MCF 10A (cell line): ENCODE data around the gene CFAP77. TPM values are rescaled to one million over a fixed set of nuclear protein-coding genes. Genes with fewer than 3 reads are reported as not detected.

Experiments used
- BruUV-seq: library from RNA; stranded (reverse); fragments of 400-500 nt; replicated peaks from 2 replicates; lab custom pipeline; 2021; lab: Mats Ljungman, UMichigan
- CTCF ChIA-PET: fragments of 300-600 bp; sonication (Branson Sonifier 250); formaldehyde crosslinking; extraction: SDS; loops from one replicate; lab custom pipeline; 2021; ENCODE audit warnings: antibody characterized with exemption, inconsistent platforms; lab: Yijun Ruan, JAX
- POLR2A ChIA-PET: fragments of 300-600, 350-650 bp; sonication (Branson Sonifier 250); formaldehyde crosslinking; extraction: SDS; loops from one replicate; lab custom pipeline; 2020; ENCODE audit warnings: antibody characterized with exemption, inconsistent platforms; lab: Yijun Ruan, JAX
- DNase-seq: peaks from one replicate; pipeline ENCODE4 v3.0.0-alpha.2; 2018; ENCODE audit not compliant: unreplicated experiment
- H3K27ac Mint-ChIP-seq: one replicate; pipeline ENCODE4 v1.8.0; 2022; ENCODE audit warnings: mild to moderate bottlenecking, low read depth, mixed read lengths; ENCODE audit not compliant: unreplicated experiment
- H3K27me3 Mint-ChIP-seq: one replicate; pipeline ENCODE4 v1.8.0; 2022; ENCODE audit warnings: mixed read lengths; ENCODE audit not compliant: insufficient read depth, unreplicated experiment
- H3K36me3 Mint-ChIP-seq: one replicate; pipeline ENCODE4 v1.8.0; 2022; ENCODE audit warnings: mild to moderate bottlenecking, moderate library complexity, mixed read lengths; ENCODE audit not compliant: insufficient read depth, unreplicated experiment
- H3K4me1 Mint-ChIP-seq: one replicate; pipeline ENCODE4 v1.8.0; 2022; ENCODE audit warnings: mixed read lengths; ENCODE audit not compliant: insufficient read depth, unreplicated experiment
- H3K4me3 Mint-ChIP-seq: one replicate; pipeline ENCODE4 v1.8.0; 2022; ENCODE audit warnings: mild to moderate bottlenecking, moderate library complexity, mixed read lengths; ENCODE audit not compliant: unreplicated experiment
- H3K9me3 Mint-ChIP-seq: one replicate; pipeline ENCODE4 v1.8.0; 2022; ENCODE audit warnings: mixed read lengths; ENCODE audit not compliant: unreplicated experiment
- intact Hi-C: fragments of 100-400 bp; cut with micrococcal nuclease; formaldehyde crosslinking; loops from 2 replicates; pipeline ENCODE4 v1.14.1; 2022
- total RNA-seq: library from RNA; stranded (reverse); gene quantifications from 2 replicates; pipeline ENCODE4 v1.2.3, GENCODE V29; 2022
- TF ChIP-seq, protein P1 (sequence below): fragments of 200-600 bp; IDR thresholded peaks from one replicate; pipeline ENCODE4 v1.8.0; 2022; ENCODE audit warnings: antibody characterized with exemption, mild to moderate bottlenecking; ENCODE audit not compliant: unreplicated experiment

The CFAP77 gene
- total RNA-seq, 1 experiment from 2014 or later, result not detected

DNA sequence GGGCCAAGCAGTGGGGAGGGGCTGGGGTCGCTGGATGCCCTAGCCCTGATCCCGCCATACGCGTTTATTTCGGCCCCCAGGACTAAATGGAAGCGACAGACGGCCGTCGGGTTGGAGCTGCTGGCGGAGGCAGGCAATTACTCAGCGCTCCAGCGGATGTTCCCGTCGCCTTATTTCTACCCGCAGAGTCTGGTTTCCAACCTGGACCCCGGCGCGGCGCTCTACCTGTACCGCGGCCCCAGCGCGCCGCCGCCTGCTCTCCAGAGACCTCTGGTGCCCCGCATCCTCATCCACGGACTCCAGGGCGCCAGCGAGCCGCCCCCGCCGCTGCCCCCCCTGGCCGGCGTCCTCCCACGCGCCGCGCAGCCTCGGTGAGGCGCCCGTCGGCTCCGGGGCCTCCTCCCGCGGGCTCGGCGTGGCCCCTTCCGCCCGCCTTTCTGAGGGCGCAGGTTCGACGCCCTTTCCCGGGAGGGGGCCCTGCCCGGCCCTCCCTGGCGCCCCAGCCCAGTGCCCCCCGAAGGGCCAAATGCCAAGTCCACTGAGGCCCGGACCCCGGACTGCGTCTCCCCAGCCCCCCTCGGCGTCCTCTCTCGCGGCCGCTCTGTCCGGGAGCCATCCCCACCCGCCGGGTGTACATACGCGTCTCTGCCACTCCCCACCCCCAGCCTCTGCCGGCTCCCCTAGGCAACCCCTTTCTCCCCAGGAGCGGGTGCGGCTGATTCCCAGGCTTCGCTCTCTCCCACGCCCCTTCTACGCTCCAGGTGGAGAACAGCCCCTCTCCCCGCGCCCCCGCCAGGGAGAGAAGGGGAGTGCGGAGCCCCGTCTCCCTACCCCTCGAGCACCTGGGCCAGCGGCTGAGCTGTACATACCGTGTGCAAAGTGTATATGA, 179.4 kb downstream of the CFAP77 start:
- H3K4me1 Mint-ChIP-seq, result no peaks in the 10 kb centered on the region
- no TSS peak for BruUV-seq
- TF ChIP-seq, protein P1, sequence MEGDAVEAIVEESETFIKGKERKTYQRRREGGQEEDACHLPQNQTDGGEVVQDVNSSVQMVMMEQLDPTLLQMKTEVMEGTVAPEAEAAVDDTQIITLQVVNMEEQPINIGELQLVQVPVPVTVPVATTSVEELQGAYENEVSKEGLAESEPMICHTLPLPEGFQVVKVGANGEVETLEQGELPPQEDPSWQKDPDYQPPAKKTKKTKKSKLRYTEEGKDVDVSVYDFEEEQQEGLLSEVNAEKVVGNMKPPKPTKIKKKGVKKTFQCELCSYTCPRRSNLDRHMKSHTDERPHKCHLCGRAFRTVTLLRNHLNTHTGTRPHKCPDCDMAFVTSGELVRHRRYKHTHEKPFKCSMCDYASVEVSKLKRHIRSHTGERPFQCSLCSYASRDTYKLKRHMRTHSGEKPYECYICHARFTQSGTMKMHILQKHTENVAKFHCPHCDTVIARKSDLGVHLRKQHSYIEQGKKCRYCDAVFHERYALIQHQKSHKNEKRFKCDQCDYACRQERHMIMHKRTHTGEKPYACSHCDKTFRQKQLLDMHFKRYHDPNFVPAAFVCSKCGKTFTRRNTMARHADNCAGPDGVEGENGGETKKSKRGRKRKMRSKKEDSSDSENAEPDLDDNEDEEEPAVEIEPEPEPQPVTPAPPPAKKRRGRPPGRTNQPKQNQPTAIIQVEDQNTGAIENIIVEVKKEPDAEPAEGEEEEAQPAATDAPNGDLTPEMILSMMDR, result no peak
- H3K36me3 Mint-ChIP-seq, result peaks cover 23% of the 10 kb centered on the region
- intact Hi-C loops, result no loop called here
- H3K27ac Mint-ChIP-seq, result no peak overlapping the region
- H3K27me3 Mint-ChIP-seq, result peaks cover under 1% of the 10 kb centered on the region
- DNase-seq, result no peak
- ChIA-PET POLR2A (no interaction called here), CTCF (no interaction called here)
- no peaks in the 10 kb centered on the region for H3K9me3 Mint-ChIP-seq
- H3K4me3 Mint-ChIP-seq, result no peak overlapping the region

DNA sequence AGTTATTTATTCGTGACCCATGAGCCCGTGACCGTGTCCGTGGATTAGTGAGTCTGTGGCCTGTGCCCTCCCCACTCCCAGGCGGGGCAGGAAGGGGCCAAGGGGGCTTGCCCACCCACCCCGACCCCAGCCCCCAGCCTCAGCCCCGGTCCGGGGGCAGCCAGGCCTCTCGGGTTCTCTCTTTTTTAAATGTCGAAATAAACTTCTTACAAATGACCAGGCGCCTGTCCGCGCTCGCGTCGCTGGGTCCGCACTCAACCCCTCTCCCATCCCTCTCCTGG, 180.0 kb downstream of the CFAP77 start:
- H3K27me3 Mint-ChIP-seq, result no peaks in the 10 kb centered on the region
- H3K4me3 Mint-ChIP-seq, result no peak overlapping the region

GRCh38 chr9:132590318-132591182, 180.5 kb downstream of the CFAP77 start:
- Mint-ChIP-seq H3K27ac (no peak overlapping the region), H3K36me3 (peaks cover 34% of the 10 kb centered on the region), H3K27me3 (no peaks in the 10 kb centered on the region), H3K9me3 (no peaks in the 10 kb centered on the region), H3K4me1 (no peaks in the 10 kb centered on the region), H3K4me3 (no peak overlapping the region)
- BruUV-seq, result no TSS peak
- TF ChIP-seq, protein P1, result no peak
- CTCF ChIA-PET, result no interaction called here
- POLR2A ChIA-PET, result interaction anchor here (0.7 kb wide), 1 partner anchor 355 kb away, joined by 3 read pairs; no protein-coding TSS in a partner anchor
- intact Hi-C loops, result no loop called here
- no peak for DNase-seq

More for the DNA sequence above, 180.0 kb downstream of the CFAP77 start:
- TF ChIP-seq, protein P1, result no peak
- no peak for DNase-seq
- CTCF ChIA-PET, result no interaction called here
- BruUV-seq, result no TSS peak
- Mint-ChIP-seq H3K9me3 (no peaks in the 10 kb centered on the region), H3K36me3 (peaks cover 29% of the 10 kb centered on the region), H3K4me1 (no peaks in the 10 kb centered on the region), H3K27ac (no peak overlapping the region)
- POLR2A ChIA-PET, result no interaction called here
- intact Hi-C loops, result no loop called here

GRCh38 chr9:132591244-132591643, 181.2 kb downstream of the CFAP77 start:
- CTCF ChIA-PET, result no interaction called here
- POLR2A ChIA-PET, result interaction anchor here (0.7 kb wide), 1 partner anchor 354 kb away, joined by 3 read pairs; no protein-coding TSS in a partner anchor
- Mint-ChIP-seq H3K4me3 (no peak overlapping the region), H3K27me3 (no peaks in the 10 kb centered on the region), H3K9me3 (no peaks in the 10 kb centered on the region), H3K27ac (no peak overlapping the region), H3K4me1 (no peaks in the 10 kb centered on the region), H3K36me3 (peaks cover 41% of the 10 kb centered on the region)
- intact Hi-C loops, result no loop called here
- DNase-seq, result no peak
- TF ChIP-seq, protein P1, result no peak
- BruUV-seq, result no TSS peak
